Measurements from ENCODE around the gene CRLF3.

DNA sequence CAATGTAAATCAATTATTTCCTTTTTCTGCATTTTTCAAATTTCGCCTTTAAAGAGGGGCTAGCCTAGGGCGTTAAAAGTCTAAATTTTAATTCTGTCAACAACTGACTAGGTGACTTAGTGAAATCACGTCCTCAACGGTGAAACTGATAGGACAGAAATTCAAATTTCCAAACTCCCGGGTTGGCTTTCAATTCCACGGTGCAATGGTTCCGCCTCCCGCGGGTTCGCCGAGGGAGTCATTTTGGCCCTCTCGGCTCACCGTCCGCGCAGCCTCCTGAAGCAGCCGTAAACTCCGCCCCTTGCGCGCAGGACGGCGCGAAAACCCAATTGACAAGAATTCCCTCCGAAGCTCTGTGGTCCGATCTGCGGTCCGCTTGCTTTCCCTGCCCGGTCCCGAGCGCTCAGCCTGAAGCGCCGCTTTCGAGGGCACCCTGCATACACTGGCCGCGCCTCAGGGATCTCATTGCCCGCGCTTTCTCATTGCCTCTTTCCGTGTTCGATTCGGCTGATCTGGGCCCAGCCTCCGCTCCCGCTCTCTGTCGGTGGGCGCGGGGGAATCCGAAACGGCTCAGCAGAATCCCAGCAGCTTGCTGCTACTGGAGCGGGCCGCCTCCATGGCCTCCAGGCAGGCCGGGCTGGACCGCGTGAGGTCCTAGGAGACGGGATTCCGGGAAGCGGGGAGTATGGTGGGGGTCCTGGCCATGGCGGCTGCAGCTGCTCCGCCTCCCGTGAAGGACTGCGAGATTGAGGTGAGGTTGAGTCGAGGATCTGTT lies 7.4 kb upstream of the CRLF3 start, which contains the start of gene ATAD5:
- TF ChIP-seq POLR2A (IDR thresholded peaks at IDR 0.05), result no peak
- TF ChIP-seq, protein P1, sequence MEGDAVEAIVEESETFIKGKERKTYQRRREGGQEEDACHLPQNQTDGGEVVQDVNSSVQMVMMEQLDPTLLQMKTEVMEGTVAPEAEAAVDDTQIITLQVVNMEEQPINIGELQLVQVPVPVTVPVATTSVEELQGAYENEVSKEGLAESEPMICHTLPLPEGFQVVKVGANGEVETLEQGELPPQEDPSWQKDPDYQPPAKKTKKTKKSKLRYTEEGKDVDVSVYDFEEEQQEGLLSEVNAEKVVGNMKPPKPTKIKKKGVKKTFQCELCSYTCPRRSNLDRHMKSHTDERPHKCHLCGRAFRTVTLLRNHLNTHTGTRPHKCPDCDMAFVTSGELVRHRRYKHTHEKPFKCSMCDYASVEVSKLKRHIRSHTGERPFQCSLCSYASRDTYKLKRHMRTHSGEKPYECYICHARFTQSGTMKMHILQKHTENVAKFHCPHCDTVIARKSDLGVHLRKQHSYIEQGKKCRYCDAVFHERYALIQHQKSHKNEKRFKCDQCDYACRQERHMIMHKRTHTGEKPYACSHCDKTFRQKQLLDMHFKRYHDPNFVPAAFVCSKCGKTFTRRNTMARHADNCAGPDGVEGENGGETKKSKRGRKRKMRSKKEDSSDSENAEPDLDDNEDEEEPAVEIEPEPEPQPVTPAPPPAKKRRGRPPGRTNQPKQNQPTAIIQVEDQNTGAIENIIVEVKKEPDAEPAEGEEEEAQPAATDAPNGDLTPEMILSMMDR (IDR thresholded peaks at IDR 0.05), result no peak

All from lower leg skin (tissue), 3 donors.